Right forelimb (tissue), 1 donor: ENCODE data around the gene KRTAP6-1.

Experiments
- DNase-seq: peaks from one replicate; pipeline ENCODE4 v3.0.0-alpha.2; 2018

KRTAP6-1 gene

GRCh38 chr21:30613836-30614235 is at the start of gene KRTAP6-1:
Gene KRTAP6-1, minus strand, starts transcription at chr21:30613930. Its CDS starts 26 bp downstream, at chr21:30613904.
- no peak for DNase-seq

- no peak for DNase-seq
Observed at GRCh38 chr21:30652891-30653290, 39.2 kb upstream of the KRTAP6-1 start.

- DNase-seq = no peak
Observed at GRCh38 chr21:30646904-30647414, 33.2 kb upstream of the KRTAP6-1 start.

GRCh38 chr21:30642564-30642963 is 28.8 kb upstream of the KRTAP6-1 start, which contains the start of gene KRTAP20-3:
Gene KRTAP20-3, plus strand, starts transcription at chr21:30642864.
- no peak for DNase-seq

GRCh38 chr21:30638686-30639085 is 25.0 kb upstream of the KRTAP6-1 start:
- no peak for DNase-seq

- no peak for DNase-seq
Observed at GRCh38 chr21:30634906-30635305, 21.2 kb upstream of the KRTAP6-1 start, which contains the start of gene KRTAP20-2. Gene KRTAP20-2, plus strand, starts transcription at chr21:30635206. Its CDS starts 58 bp downstream, at chr21:30635264.

GRCh38 chr21:30629200-30629599 is 15.5 kb upstream of the KRTAP6-1 start:
- no peak for DNase-seq

GRCh38 chr21:30628109-30628508 is 14.4 kb upstream of the KRTAP6-1 start:
- DNase-seq = no peak

GRCh38 chr21:30625449-30626165 is 11.9 kb upstream of the KRTAP6-1 start:
- DNase-seq = no peak

- no peak for DNase-seq
Observed at GRCh38 chr21:30623362-30623761, 9.6 kb upstream of the KRTAP6-1 start.

- no peak for DNase-seq
Observed at GRCh38 chr21:30620522-30620921, 6.8 kb upstream of the KRTAP6-1 start, which contains the start of gene KRTAP20-4. Gene KRTAP20-4, plus strand, starts transcription at chr21:30620627.

- DNase-seq = no peak
Observed at GRCh38 chr21:30620080-30620479, 6.3 kb upstream of the KRTAP6-1 start.

GRCh38 chr21:30616125-30616524 is 2.4 kb upstream of the KRTAP6-1 start, which contains the start of gene KRTAP20-1:
Gene KRTAP20-1, plus strand, starts transcription at chr21:30616425. Its CDS starts 30 bp downstream, at chr21:30616455.
- DNase-seq = no peak

- no peak for DNase-seq
Observed at GRCh38 chr21:30615199-30615598, 1.5 kb upstream of the KRTAP6-1 start.

GRCh38 chr21:30612132-30612531 is 1.6 kb downstream of the KRTAP6-1 start:
- no peak for DNase-seq

- no peak for DNase-seq
Observed at GRCh38 chr21:30605968-30606367, 7.8 kb downstream of the KRTAP6-1 start.

- DNase-seq = no peak
Observed at GRCh38 chr21:30600787-30601186, 12.9 kb downstream of the KRTAP6-1 start, which contains the start of gene KRTAP22-1. Gene KRTAP22-1, plus strand, starts transcription at chr21:30601087.

GRCh38 chr21:30598802-30599201 is 14.9 kb downstream of the KRTAP6-1 start, which contains the start of gene KRTAP6-2:
Gene KRTAP6-2, minus strand, starts transcription at chr21:30598902. Its CDS starts 28 bp downstream, at chr21:30598874.
- DNase-seq = no peak

- no peak for DNase-seq
Observed at GRCh38 chr21:30592140-30592539, 21.6 kb downstream of the KRTAP6-1 start, which contains the start of gene KRTAP6-3. Gene KRTAP6-3, plus strand, starts transcription at chr21:30592440. Its CDS starts 6 bp downstream, at chr21:30592446.

GRCh38 chr21:30590297-30590696 is 23.4 kb downstream of the KRTAP6-1 start, which contains the start of gene KRTAP22-2:
Gene KRTAP22-2, minus strand, starts transcription at chr21:30590397.
- no peak for DNase-seq

GRCh38 chr21:30582870-30583269 is 30.9 kb downstream of the KRTAP6-1 start:
- no peak for DNase-seq

- DNase-seq = no peak
Observed at GRCh38 chr21:30580132-30580531, 33.6 kb downstream of the KRTAP6-1 start.

- DNase-seq = no peak
Observed at GRCh38 chr21:30579346-30579745, 34.4 kb downstream of the KRTAP6-1 start.

- no peak for DNase-seq
Observed at GRCh38 chr21:30577766-30578165, 36.0 kb downstream of the KRTAP6-1 start.
